Vagina (tissue), 2 donors: ENCODE results near the gene CLEC10A.

Source experiments
- POLR2A ChIP-seq, 2 donors: fragments of 450-650 bp; IDR thresholded peaks; one replicate each; pipeline ENCODE4 v1.6.1; 2017; ENCODE audit warnings: antibody characterized with exemption in 2 of 2, mild to moderate bottlenecking in 2 of 2, moderate library complexity in 2 of 2
- POLR2AphosphoS5 ChIP-seq, 2 donors: sonication (generic); formaldehyde crosslinking; IDR thresholded peaks; one replicate each; pipeline ENCODE4 v1.9.0; 2017; ENCODE audit warnings: antibody characterized with exemption in 2 of 2, mild to moderate bottlenecking in 2 of 2, low read depth in 1 of 2; ENCODE audit not compliant: insufficient read depth in 1 of 2

GRCh38 chr17:7122381-7122780, 42.3 kb upstream of the CLEC10A start:
- TF ChIP-seq POLR2A (IDR thresholded peaks at IDR 0.05) (no peak), POLR2AphosphoS5 (IDR thresholded peaks at IDR 0.05; ENCODE audit: insufficient read depth in 1 of 2, low read depth in 1 of 2) (no peak)
